ENCODE results near the gene ITSN1.

The ITSN1 gene

DNA sequence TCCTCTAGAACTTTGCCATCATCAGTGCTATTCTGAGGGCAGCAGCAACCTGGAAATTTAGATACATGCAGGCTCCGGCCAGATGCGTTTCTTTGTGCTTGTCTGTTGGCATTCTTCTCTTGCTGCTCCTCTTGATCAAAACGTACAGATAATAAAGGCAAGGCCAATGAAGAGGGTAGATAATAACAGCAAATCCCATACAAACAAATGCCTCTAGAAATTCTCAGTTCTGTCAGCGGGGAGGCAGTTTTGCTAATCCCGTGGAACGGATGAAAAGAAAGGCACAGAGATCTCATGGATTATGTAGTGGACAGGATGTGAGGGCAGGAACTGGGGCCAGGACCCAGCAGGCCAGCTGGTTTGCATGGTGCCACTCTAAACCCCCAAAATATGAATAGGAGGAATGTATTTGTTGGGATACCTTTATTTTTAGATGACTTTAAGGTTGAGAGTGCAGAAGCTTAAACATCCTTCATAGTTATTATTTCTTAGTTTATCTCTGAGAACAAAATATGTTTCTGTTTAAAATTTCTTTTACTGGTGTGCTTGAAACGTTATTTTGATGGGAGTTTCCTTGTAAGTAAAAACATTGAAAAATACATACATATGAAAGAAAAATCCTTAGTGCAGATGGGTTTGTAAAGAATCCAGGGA, 1.5 kb downstream of the ITSN1 start:
- in situ Hi-C loops (cut with MboI; ENCODE audit: low sequenced_read_pairs, unreplicated experiment) = no loop called here
- TF ChIP-seq, protein P1, sequence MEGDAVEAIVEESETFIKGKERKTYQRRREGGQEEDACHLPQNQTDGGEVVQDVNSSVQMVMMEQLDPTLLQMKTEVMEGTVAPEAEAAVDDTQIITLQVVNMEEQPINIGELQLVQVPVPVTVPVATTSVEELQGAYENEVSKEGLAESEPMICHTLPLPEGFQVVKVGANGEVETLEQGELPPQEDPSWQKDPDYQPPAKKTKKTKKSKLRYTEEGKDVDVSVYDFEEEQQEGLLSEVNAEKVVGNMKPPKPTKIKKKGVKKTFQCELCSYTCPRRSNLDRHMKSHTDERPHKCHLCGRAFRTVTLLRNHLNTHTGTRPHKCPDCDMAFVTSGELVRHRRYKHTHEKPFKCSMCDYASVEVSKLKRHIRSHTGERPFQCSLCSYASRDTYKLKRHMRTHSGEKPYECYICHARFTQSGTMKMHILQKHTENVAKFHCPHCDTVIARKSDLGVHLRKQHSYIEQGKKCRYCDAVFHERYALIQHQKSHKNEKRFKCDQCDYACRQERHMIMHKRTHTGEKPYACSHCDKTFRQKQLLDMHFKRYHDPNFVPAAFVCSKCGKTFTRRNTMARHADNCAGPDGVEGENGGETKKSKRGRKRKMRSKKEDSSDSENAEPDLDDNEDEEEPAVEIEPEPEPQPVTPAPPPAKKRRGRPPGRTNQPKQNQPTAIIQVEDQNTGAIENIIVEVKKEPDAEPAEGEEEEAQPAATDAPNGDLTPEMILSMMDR (IDR thresholded peaks at IDR 0.05; ENCODE audit: borderline replicate concordance, control extremely low read depth, extremely low read depth, insufficient read depth, missing control alignments) = no peak
- DNase-seq (ENCODE audit: low spot score) = no peak

DNA sequence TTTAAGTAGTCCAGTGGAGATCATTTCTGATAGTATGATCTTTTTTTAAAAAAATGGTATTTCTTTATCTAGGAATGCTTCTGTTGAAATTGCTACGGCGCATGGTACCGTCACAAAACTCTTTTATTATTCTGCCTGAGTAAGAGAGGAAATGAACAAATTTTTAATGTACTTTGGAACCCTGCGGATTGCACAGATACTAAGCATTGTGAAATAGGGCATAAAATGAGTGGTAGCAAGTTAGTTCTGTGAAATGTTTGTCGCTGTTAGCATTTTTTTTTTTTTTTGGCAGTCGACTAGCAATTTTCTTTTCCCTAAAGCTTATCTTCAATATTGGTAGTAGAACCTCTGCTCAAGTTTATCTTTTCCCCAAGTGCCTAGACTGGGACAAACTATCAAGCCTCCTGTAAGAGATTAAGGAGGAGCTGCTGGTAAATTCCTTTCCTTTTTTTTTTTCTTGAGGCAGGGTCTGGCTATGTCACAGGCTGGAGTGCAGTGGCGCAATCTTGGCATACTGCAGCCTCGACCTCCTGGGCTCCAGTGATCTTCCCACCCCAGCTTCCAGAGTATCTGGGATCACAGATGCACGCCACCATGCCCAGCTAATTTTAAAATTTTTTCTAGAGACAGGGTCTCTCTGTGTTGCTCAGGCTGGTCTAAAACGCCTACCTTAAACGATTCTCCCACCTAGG, 2.2 kb downstream of the ITSN1 start:
- DNase-seq (ENCODE audit: low spot score) = no peak
- TF ChIP-seq, protein P1 (IDR thresholded peaks at IDR 0.05; ENCODE audit: borderline replicate concordance, control extremely low read depth, extremely low read depth, insufficient read depth, missing control alignments) = no peak
- in situ Hi-C loops (cut with MboI; ENCODE audit: low sequenced_read_pairs, unreplicated experiment) = no loop called here

DNA sequence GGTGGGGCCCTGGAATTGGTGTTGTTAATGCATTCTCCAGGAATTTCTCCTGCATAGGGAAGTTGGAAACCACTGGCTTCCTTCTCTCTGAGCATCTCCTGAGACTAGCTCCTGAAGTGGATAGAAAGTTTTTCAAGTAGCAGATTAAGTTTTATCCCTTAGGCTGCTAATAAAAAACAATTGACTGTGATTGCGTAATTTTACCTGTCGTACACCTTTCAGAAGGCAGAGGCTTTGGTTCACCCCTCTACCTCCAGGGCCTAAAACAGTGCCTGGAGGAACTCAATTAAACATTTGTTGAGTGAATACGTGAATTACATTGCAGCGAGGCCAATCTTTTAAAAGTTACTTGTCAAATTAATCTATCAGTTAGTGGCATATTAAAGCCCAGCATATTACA, 3.4 kb downstream of the ITSN1 start:
- DNase-seq (ENCODE audit: low spot score) = no peak
- TF ChIP-seq, protein P1 (IDR thresholded peaks at IDR 0.05; ENCODE audit: borderline replicate concordance, control extremely low read depth, extremely low read depth, insufficient read depth, missing control alignments) = no peak
- in situ Hi-C loops (cut with MboI; ENCODE audit: low sequenced_read_pairs, unreplicated experiment) = no loop called here

DNA sequence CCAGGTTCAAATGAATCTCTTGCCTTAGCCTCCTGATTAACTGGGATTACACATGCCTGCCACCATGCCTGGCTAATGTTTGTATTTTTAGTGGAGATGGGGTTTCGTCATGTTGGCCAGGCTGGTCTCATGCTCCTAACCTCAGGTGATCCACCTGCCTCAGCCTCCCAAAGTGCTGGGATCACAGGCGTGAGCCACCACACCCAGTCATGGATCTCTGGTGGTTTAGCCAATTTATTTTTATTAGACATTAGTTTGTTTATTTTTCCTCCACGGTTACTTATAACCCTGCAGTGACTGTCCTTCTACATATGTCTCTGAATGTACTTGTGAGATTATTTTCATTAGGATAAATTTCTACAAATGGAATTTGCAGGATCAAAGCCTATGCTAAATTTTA, 5.3 kb downstream of the ITSN1 start:
- TF ChIP-seq, protein P1 (IDR thresholded peaks at IDR 0.05; ENCODE audit: borderline replicate concordance, control extremely low read depth, extremely low read depth, insufficient read depth, missing control alignments) = no peak
- no peak for DNase-seq (ENCODE audit: low spot score)
- in situ Hi-C loops (cut with MboI; ENCODE audit: low sequenced_read_pairs, unreplicated experiment) = no loop called here

DNA sequence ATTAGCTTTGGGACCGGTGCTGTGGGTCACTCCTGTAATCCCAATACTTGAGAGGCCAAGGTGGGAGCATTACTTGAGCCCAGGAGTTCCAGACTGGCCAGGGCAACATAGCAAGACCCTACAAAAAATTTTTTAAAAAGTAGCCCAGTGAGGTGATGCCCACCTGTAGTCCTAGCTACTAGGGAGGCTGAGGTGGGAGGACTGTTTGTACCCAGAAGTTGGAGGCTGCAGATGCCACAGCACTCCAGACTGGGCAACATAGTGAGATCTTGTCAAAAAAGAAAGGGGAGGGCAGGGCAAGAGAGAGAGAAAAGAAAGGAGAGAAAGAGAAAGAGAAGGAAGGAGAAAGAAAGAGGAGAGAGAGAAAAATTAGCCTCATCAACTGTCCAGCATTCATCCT, 6.3 kb downstream of the ITSN1 start:
- DNase-seq (ENCODE audit: low spot score) = no peak
- in situ Hi-C loops (cut with MboI; ENCODE audit: low sequenced_read_pairs, unreplicated experiment) = no loop called here
- TF ChIP-seq, protein P1 (IDR thresholded peaks at IDR 0.05; ENCODE audit: borderline replicate concordance, control extremely low read depth, extremely low read depth, insufficient read depth, missing control alignments) = no peak

DNA sequence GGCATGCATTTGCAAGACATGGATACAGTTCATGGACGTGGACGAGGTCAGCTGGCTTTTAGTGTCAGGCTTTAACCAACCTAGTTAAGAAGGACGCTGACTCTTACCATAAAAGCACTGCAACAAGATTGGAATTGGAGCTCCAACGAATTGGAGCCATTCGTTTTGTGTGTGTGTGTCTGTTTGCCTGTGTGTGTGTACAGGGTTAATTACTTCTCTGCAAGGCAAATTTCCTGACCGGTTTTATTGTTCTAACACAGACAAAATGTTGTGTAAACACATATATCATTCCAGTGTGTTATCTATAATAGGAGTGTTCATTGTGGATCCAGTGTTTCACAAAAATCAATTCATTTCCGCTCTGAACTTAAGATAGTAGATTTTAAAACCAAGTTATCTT, 7.9 kb downstream of the ITSN1 start:
- in situ Hi-C loops (cut with MboI; ENCODE audit: low sequenced_read_pairs, unreplicated experiment) = no loop called here
- DNase-seq (ENCODE audit: low spot score) = no peak
- TF ChIP-seq, protein P1 (IDR thresholded peaks at IDR 0.05; ENCODE audit: borderline replicate concordance, control extremely low read depth, extremely low read depth, insufficient read depth, missing control alignments) = no peak

Measured in GM13976 (cell line).